ENCODE results near the gene SLC45A1.

SLC45A1 gene

DNA sequence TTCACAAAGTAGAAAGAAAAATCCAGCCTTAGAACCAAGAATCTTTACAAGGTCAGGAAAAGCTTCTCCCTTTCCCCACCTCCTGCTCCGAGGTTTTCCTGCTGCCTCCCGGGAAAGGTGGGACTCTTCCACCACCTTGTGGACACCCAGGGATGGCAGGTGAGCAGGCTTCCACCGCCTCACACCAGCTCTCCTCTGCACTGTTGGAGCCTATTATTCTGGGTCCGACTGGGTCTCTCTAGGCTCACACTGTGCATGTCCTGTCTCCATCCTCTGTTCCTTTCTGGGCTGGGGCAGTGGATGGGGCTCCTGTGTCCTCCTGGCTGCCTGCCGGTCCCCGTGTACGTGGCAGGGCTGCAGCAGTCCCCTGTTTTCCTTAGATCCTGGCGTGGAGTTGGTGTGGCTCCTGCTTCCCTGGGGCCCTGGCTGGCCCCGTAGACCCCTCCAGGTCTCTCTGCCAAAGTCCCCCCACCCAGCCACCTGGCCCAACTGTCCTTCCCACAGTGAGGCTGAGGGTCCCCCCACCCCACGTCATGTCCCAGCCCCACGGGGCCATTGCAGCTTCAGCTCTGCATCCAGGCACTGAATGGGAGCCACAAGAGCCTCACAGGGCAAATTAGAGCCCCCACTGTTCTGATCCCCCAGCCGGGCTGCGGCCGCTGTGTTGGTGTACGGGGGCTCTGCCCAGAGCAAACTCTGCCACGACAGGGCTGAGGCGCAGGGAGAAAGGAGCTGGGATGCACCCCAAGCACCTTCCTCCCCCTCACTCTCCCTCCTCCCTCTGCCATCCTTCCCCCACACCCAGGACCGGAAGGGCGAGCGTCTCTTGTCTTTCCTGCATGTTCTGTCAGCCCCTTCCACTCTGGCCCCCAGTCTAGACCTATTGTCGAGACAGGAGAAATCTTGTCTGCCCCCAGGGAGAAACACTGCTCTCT, 3.3 kb upstream of the SLC45A1 start:
- no peak overlapping the region for H3K4me3 ChIP-seq (ENCODE audit: low read depth, low read length)
- H3K36me3 ChIP-seq (ENCODE audit: control insufficient read depth, insufficient read depth, low read length) = no peaks in the 10 kb centered on the region
- no peaks in the 10 kb centered on the region for H3K9me3 ChIP-seq (ENCODE audit: control insufficient read depth, low read length)
- peak overlapping the region; percentile 56 for H2AFZ ChIP-seq
- H3K4me2 ChIP-seq (ENCODE audit: low read length) = no peak overlapping the region
- no peak overlapping the region for H3K9ac ChIP-seq
- no peak overlapping the region for H3K27ac ChIP-seq
- peaks cover 2% of the 10 kb centered on the region for H3K4me1 ChIP-seq
- TF ChIP-seq, protein P1, sequence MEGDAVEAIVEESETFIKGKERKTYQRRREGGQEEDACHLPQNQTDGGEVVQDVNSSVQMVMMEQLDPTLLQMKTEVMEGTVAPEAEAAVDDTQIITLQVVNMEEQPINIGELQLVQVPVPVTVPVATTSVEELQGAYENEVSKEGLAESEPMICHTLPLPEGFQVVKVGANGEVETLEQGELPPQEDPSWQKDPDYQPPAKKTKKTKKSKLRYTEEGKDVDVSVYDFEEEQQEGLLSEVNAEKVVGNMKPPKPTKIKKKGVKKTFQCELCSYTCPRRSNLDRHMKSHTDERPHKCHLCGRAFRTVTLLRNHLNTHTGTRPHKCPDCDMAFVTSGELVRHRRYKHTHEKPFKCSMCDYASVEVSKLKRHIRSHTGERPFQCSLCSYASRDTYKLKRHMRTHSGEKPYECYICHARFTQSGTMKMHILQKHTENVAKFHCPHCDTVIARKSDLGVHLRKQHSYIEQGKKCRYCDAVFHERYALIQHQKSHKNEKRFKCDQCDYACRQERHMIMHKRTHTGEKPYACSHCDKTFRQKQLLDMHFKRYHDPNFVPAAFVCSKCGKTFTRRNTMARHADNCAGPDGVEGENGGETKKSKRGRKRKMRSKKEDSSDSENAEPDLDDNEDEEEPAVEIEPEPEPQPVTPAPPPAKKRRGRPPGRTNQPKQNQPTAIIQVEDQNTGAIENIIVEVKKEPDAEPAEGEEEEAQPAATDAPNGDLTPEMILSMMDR (IDR thresholded peaks at IDR 0.05) = peak; percentile 74
- no peaks in the 10 kb centered on the region for H3K79me2 ChIP-seq
- H3K27me3 ChIP-seq (ENCODE audit: control insufficient read depth, insufficient read depth, low read length) = no peaks in the 10 kb centered on the region

DNA sequence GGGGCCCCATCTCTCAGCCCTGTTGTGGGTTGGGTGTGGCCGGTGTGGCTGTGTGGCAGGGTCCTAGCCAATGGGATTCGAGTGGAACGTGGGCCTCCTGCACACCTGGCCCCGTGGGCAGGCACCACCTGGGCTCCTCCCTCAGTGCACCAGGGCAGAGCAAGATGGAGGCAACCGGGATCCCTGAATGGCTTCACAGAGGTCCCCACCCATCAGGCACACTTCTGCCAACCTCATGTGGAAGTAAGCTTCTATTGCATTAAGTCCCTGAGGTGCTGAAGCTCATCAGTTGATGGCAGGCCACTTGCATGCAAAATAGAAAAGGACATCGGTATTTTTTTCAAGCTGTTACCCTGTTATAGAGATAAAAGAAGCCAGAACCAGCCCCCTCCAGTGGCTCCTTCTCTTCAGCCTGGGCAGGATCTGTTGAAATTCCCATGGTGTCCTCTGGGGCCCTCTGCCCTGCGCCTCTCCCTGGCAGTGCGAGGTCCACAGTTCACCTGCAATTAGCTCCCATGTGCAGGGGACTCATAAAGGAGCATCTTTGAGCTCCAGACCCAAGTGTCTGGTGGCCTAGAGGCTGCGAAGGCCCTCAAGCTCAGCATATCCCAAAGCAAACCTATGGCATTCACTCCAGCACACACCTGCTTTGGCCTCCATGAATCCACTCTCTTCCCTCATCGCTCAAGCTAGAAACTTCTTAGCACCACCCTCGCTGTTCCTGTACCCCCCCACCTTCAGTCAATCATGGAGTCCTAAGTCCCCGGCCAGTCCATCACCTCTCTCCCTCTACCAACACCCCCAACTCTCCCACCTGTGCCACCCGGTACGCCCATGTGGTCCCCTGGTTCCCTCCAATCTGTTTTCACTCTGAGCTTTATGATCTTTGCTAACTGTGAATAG, 2.1 kb upstream of the SLC45A1 start:
- peaks cover 2% of the 10 kb centered on the region for H3K4me1 ChIP-seq
- no peak overlapping the region for H3K27ac ChIP-seq

DNA sequence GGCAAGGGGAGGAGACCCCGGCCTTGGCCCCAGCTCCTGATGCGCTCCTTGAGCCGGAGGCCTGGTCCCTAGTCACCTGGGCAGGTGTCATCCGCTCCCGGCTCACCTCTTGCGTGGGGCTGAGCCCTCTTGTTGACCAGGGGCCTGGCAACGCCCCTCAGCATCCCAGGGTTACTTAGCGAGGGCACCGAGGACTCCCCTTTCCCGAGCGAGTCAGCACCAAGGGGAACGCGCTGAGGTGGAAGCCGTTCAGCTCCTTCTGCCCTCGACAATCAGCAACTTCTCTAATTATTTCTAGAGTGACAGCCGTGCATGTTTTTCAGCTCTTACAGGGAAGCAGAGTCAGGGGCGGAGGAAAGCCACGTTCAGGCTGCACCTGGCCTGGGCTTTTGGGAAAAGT, 522 bp downstream of the SLC45A1 start:
- no peak overlapping the region for H3K27ac ChIP-seq
- TF ChIP-seq, protein P1 (IDR thresholded peaks at IDR 0.05) = no peak

More for the DNA sequence above, 2.1 kb upstream of the SLC45A1 start:
- no peak overlapping the region for H3K4me3 ChIP-seq (ENCODE audit: low read depth, low read length)
- H3K4me2 ChIP-seq (ENCODE audit: low read length) = no peak overlapping the region
- no peak overlapping the region for H2AFZ ChIP-seq
- TF ChIP-seq, protein P1 (IDR thresholded peaks at IDR 0.05) = no peak
- no peaks in the 10 kb centered on the region for H3K36me3 ChIP-seq (ENCODE audit: control insufficient read depth, insufficient read depth, low read length)
- H3K79me2 ChIP-seq = no peaks in the 10 kb centered on the region
- H3K27me3 ChIP-seq (ENCODE audit: control insufficient read depth, insufficient read depth, low read length) = no peaks in the 10 kb centered on the region
- no peaks in the 10 kb centered on the region for H3K9me3 ChIP-seq (ENCODE audit: control insufficient read depth, low read length)
- H3K9ac ChIP-seq = no peak overlapping the region

DNA sequence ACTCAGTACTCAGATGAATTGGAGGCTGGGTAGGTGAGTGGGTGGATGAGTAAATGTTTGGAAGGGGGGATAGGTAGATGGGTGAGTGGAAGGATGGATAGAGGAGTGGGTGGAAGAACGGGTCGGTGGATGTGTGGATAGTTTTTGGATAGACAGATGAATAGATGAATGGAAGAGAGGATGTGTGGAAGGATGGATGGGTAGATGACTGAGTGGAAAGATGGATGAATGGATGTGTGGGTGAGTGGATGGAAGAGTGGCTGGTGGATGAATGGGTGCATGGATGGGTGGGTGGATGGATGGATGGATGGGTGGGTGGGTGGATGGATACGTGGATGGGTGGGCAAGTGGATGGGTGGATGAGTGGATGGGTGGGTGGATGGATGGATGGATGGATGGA, 3.7 kb downstream of the SLC45A1 start:
- no peak overlapping the region for H3K27ac ChIP-seq
- H3K4me3 ChIP-seq (ENCODE audit: low read depth, low read length) = no peak overlapping the region
- no peaks in the 10 kb centered on the region for H3K79me2 ChIP-seq
- H2AFZ ChIP-seq = no peak overlapping the region
- H3K27me3 ChIP-seq (ENCODE audit: control insufficient read depth, insufficient read depth, low read length) = no peaks in the 10 kb centered on the region
- no peaks in the 10 kb centered on the region for H3K4me1 ChIP-seq
- no peaks in the 10 kb centered on the region for H3K36me3 ChIP-seq (ENCODE audit: control insufficient read depth, insufficient read depth, low read length)
- H3K9me3 ChIP-seq (ENCODE audit: control insufficient read depth, low read length) = no peaks in the 10 kb centered on the region
- no peak overlapping the region for H3K4me2 ChIP-seq (ENCODE audit: low read length)
- no peak overlapping the region for H3K9ac ChIP-seq
- TF ChIP-seq, protein P1 (IDR thresholded peaks at IDR 0.05) = no peak

More for the DNA sequence above, 522 bp downstream of the SLC45A1 start:
- H3K9me3 ChIP-seq (ENCODE audit: control insufficient read depth, low read length) = no peaks in the 10 kb centered on the region
- H3K4me3 ChIP-seq (ENCODE audit: low read depth, low read length) = peak overlapping the region; percentile 43
- H3K4me1 ChIP-seq = peaks cover 2% of the 10 kb centered on the region
- no peak overlapping the region for H3K9ac ChIP-seq
- H3K79me2 ChIP-seq = no peaks in the 10 kb centered on the region
- no peaks in the 10 kb centered on the region for H3K36me3 ChIP-seq (ENCODE audit: control insufficient read depth, insufficient read depth, low read length)
- no peaks in the 10 kb centered on the region for H3K27me3 ChIP-seq (ENCODE audit: control insufficient read depth, insufficient read depth, low read length)
- peak overlapping the region; percentile 65 for H2AFZ ChIP-seq
- peak overlapping the region; percentile 67 for H3K4me2 ChIP-seq (ENCODE audit: low read length)
